A549 (cell line): ENCODE measurements around the gene SLC6A18.

ENCODE experiments used
- CTCF ChIP-seq: fragments of >200 bp; sonication (Bioruptor Twin); formaldehyde crosslinking; IDR thresholded peaks from 3 replicates; pipeline ENCODE4 v1.5.1; 2016
- EP300 ChIP-seq, 2 experiments: fragments of >200 bp; sonication (Bioruptor Twin); formaldehyde crosslinking; IDR thresholded peaks; 2 replicates in 1 of 2; 3 replicates in 1 of 2; pipeline ENCODE4 v1.6.1; 2016 to 2017
- HMGXB4 ChIP-seq: fragments of 250-450 bp; sonication (Bioruptor Pico); IDR thresholded peaks from 2 replicates; pipeline ENCODE4 v1.5.0; 2021; ENCODE audit warnings: mild to moderate bottlenecking, moderate library complexity, borderline replicate concordance
- HOXA7 ChIP-seq: fragments of 250-450 bp; sonication (Bioruptor Pico); IDR thresholded peaks from 2 replicates; pipeline ENCODE4 v1.5.0; 2020; ENCODE audit warnings: mild to moderate bottlenecking, moderate library complexity
- KDM1A ChIP-seq: fragments of 200-600 bp; sonication (generic); IDR thresholded peaks from 2 replicates; pipeline ENCODE4 v1.6.1; 2016; ENCODE audit warnings: low read depth, mild to moderate bottlenecking
- MAZ ChIP-seq: fragments of 150-350 bp; IDR thresholded peaks from 2 replicates; pipeline ENCODE4 v1.6.1; 2014; ENCODE audit warnings: antibody characterized with exemption, low read depth, low read length, borderline replicate concordance
- PBX3 ChIP-seq: IDR thresholded peaks from 2 replicates; pipeline ENCODE4 v1.6.1; 2012
- PHF8 ChIP-seq: fragments of 200-600 bp; sonication (generic); IDR thresholded peaks from 2 replicates; pipeline ENCODE4 v1.6.1; 2016; ENCODE audit warnings: low read depth, mild to moderate bottlenecking, antibody characterized with exemption, moderate library complexity, borderline replicate concordance
- POLR2A ChIP-seq: IDR thresholded peaks from 2 replicates; pipeline ENCODE4 v1.6.1; 2012; ENCODE audit warnings: mild to moderate bottlenecking, low read length
- POLR2AphosphoS2 ChIP-seq: conservative IDR thresholded peaks from 2 replicates; pipeline ENCODE4 v1.6.1; 2012; ENCODE audit warnings: low read length, improper control_type of control experiment, inconsistent platforms
- SMC3 ChIP-seq: fragments of >200 bp; sonication (Bioruptor Twin); formaldehyde crosslinking; IDR thresholded peaks from 3 replicates; pipeline ENCODE4 v1.6.1; 2018; ENCODE audit warnings: inconsistent platforms
- TF ChIP-seq, protein P1 (sequence below): fragments of 200-600 bp; sonication (generic); IDR thresholded peaks from 2 replicates; pipeline ENCODE4 v1.6.1; 2016; ENCODE audit warnings: antibody characterized with exemption, mild to moderate bottlenecking, moderate library complexity
- TF ChIP-seq, protein P2 (sequence below): fragments of >200 bp; sonication (Bioruptor Twin); formaldehyde crosslinking; IDR thresholded peaks from 3 replicates; pipeline ENCODE4 v1.6.1; 2016

DNA sequence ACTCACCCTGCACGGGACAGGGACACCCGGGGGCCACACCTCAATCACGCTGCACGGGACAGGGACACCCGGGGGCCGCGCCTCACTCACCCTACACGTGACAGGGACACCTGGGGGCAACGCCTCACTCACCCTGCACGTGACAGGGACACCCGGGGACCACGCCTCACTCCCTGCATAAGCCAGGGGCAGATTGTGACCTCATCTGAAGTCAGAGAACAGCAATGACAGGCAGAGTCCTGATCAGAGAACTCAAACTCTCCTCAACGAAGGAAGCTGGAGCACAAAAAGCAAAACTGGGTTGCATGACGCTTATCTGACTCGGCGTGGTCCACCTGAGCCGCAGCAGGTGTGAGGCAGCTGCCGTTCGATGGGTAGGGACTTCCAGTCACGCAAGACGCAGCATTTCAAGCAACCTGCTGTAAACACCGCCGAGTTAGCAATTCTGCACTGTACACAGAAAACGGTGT lies 66.5 kb downstream of the SLC6A18 start:
- TF ChIP-seq CTCF = no peak
- no peak for TF ChIP-seq POLR2AphosphoS2
- TF ChIP-seq POLR2A = no peak
- no peak for TF ChIP-seq EP300 (IDR thresholded peaks at IDR 0.05)
- TF ChIP-seq, protein P1, sequence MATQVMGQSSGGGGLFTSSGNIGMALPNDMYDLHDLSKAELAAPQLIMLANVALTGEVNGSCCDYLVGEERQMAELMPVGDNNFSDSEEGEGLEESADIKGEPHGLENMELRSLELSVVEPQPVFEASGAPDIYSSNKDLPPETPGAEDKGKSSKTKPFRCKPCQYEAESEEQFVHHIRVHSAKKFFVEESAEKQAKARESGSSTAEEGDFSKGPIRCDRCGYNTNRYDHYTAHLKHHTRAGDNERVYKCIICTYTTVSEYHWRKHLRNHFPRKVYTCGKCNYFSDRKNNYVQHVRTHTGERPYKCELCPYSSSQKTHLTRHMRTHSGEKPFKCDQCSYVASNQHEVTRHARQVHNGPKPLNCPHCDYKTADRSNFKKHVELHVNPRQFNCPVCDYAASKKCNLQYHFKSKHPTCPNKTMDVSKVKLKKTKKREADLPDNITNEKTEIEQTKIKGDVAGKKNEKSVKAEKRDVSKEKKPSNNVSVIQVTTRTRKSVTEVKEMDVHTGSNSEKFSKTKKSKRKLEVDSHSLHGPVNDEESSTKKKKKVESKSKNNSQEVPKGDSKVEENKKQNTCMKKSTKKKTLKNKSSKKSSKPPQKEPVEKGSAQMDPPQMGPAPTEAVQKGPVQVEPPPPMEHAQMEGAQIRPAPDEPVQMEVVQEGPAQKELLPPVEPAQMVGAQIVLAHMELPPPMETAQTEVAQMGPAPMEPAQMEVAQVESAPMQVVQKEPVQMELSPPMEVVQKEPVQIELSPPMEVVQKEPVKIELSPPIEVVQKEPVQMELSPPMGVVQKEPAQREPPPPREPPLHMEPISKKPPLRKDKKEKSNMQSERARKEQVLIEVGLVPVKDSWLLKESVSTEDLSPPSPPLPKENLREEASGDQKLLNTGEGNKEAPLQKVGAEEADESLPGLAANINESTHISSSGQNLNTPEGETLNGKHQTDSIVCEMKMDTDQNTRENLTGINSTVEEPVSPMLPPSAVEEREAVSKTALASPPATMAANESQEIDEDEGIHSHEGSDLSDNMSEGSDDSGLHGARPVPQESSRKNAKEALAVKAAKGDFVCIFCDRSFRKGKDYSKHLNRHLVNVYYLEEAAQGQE = no peak
- no peak for TF ChIP-seq PHF8
- no peak for TF ChIP-seq HMGXB4 (CRISPR knock-in tag)
- no peak for TF ChIP-seq KDM1A
- no peak for TF ChIP-seq PBX3
- TF ChIP-seq, protein P2, sequence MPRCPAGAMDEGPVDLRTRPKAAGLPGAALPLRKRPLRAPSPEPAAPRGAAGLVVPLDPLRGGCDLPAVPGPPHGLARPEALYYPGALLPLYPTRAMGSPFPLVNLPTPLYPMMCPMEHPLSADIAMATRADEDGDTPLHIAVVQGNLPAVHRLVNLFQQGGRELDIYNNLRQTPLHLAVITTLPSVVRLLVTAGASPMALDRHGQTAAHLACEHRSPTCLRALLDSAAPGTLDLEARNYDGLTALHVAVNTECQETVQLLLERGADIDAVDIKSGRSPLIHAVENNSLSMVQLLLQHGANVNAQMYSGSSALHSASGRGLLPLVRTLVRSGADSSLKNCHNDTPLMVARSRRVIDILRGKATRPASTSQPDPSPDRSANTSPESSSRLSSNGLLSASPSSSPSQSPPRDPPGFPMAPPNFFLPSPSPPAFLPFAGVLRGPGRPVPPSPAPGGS = no peak
- TF ChIP-seq HOXA7 (CRISPR knock-in tag) = no peak
- no peak for TF ChIP-seq MAZ
- TF ChIP-seq SMC3 = no peak
